Ureter (tissue), 1 donor: ENCODE measurements around the gene NCOA5. TPM values are rescaled to one million over a fixed set of nuclear protein-coding genes. Genes with fewer than 3 reads are reported as not detected.

Source experiments
- DNase-seq: peaks from one replicate; pipeline ENCODE4 v3.0.0-alpha.2; 2020; ENCODE audit warnings: low spot score
- total RNA-seq: library from RNA; stranded (reverse); gene quantifications from one replicate; pipeline ENCODE4 v1.2.4, GENCODE V29; 2023
- donor health status: DM: yes; HTN: yes; CAD: no.

The NCOA5 gene
- total RNA-seq, 1 donor from 2014 or later: 30.0 TPM

- DNase-seq: no peak
These were observed 72.5 kb downstream of the NCOA5 start for GRCh38 chr20:46017272-46017671.

GRCh38 chr20:46014517-46015396, 75.0 kb downstream of the NCOA5 start:
- no peak for DNase-seq

- no peak for DNase-seq
These were observed 75.8 kb downstream of the NCOA5 start for GRCh38 chr20:46013829-46014516.

GRCh38 chr20:46013322-46013828, 76.4 kb downstream of the NCOA5 start:
- no peak for DNase-seq

- no peak for DNase-seq
These were observed 76.8 kb downstream of the NCOA5 start for GRCh38 chr20:46012921-46013320.

GRCh38 chr20:46011631-46012482, 77.9 kb downstream of the NCOA5 start:
- DNase-seq: no peak

Other genes starting within 250 kb of the NCOA5 start
- gene ACOT8, start 232.6 kb downstream of the NCOA5 start, total RNA-seq: 21.0 TPM
- 4.1 TPM for gene ZSWIM3, start 232.3 kb downstream of the NCOA5 start, total RNA-seq
- gene ZSWIM1, start 208.7 kb downstream of the NCOA5 start, total RNA-seq: 14.4 TPM
- gene SPATA25, start 202.3 kb downstream of the NCOA5 start, total RNA-seq: 8.6 TPM
- gene NEURL2, start 198.8 kb downstream of the NCOA5 start, total RNA-seq: 17.9 TPM
- 98.0 TPM for gene CTSA, start 198.6 kb downstream of the NCOA5 start, total RNA-seq
- 101 TPM for gene PLTP, start 177.8 kb downstream of the NCOA5 start, total RNA-seq
- 37.5 TPM for gene PCIF1, start 155.3 kb downstream of the NCOA5 start, total RNA-seq
- gene ZNF335, start 117.8 kb downstream of the NCOA5 start, total RNA-seq: 23.9 TPM
- 1.4 TPM for gene MMP9, start 81.1 kb downstream of the NCOA5 start, total RNA-seq
- not detected for gene SLC12A5, start 60.7 kb downstream of the NCOA5 start, total RNA-seq
- gene CD40, start 28.4 kb upstream of the NCOA5 start, total RNA-seq: 29.0 TPM
- 0.23 TPM for gene CDH22, start 218.5 kb upstream of the NCOA5 start, total RNA-seq